ENCODE data around the gene RALA. TPM values are rescaled to one million over a fixed set of nuclear protein-coding genes. Genes with fewer than 3 reads are reported as not detected.

The RALA gene
- total RNA-seq, 1 experiment from 2014 or later, result 36.8 TPM

DNA sequence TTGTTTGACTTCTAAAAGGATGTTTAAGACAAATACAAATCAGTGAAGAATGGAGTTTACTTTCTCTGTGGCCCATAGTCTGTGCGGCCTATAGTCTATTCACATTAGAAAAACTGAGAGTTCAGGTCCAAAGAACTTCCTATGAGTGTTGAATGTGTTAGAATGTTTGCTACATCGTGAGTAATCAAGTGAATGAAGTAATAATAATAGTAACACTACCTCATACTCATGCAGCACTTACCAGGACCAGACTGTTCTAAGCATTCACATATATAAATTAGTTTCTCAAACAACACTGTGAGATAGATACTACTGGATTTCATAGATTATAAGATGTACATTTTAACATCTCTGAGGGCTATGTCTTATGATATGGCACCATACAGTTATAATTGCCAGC lies 70.4 kb downstream of the RALA start:
- no peaks in the 10 kb centered on the region for H3K4me1 ChIP-seq (replicated peaks; ENCODE audit: insufficient read depth)
- no peaks in the 10 kb centered on the region for H3K79me2 ChIP-seq (ENCODE audit: low read depth)
- H3F3A ChIP-seq (ENCODE audit: insufficient read depth, low read depth), result no peaks in the 10 kb centered on the region
- no peak overlapping the region for H3K4me3 ChIP-seq
- no peaks in the 10 kb centered on the region for H3K9me3 ChIP-seq (ENCODE audit: insufficient read depth, low read depth)
- no peak for DNase-seq
- no peaks in the 10 kb centered on the region for H4K20me1 ChIP-seq (ENCODE audit: insufficient read depth)
- H2AFZ ChIP-seq, result no peak overlapping the region
- POLR2A ChIA-PET (ENCODE audit: unreplicated experiment), result no interaction called here
- H3K27ac ChIP-seq, result no peak overlapping the region
- CTCF ChIA-PET, result no interaction called here
- H3K4me2 ChIP-seq, result no peak overlapping the region
- H3K9me2 ChIP-seq (ENCODE audit: insufficient read depth), result no peaks in the 10 kb centered on the region
- H3K36me3 ChIP-seq (ENCODE audit: low read depth), result peaks cover 21% of the 10 kb centered on the region; the same call in 1 of the 2 replicates
- intact Hi-C loops (cut with micrococcal nuclease; ENCODE audit: unreplicated experiment), result no loop called here
- no peak for TF ChIP-seq EZH2 (IDR thresholded peaks at IDR 0.05; ENCODE audit: low read depth)
- no peak for TF ChIP-seq CTCF (conservative IDR thresholded peaks at IDR 0.05)
- H3K27me3 ChIP-seq (ENCODE audit: insufficient read depth, low read depth), result no peaks in the 10 kb centered on the region
- no TSS peak for BruUV-seq (replicated peaks)

GRCh38 chr7:39695852-39696586 lies 72.6 kb downstream of the RALA start:
- CTCF ChIA-PET, result no interaction called here
- POLR2A ChIA-PET (ENCODE audit: unreplicated experiment), result interaction anchor here (0.7 kb wide), 1 partner anchor 519 kb away, joined by 6 read pairs; no protein-coding TSS in a partner anchor
- no peak overlapping the region for H3K4me3 ChIP-seq
- no peaks in the 10 kb centered on the region for H3K79me2 ChIP-seq (ENCODE audit: low read depth)
- no TSS peak for BruUV-seq (replicated peaks)
- no peak overlapping the region for H3K27ac ChIP-seq
- no peak overlapping the region for H2AFZ ChIP-seq
- TF ChIP-seq EZH2 (IDR thresholded peaks at IDR 0.05; ENCODE audit: low read depth) (no peak), CTCF (conservative IDR thresholded peaks at IDR 0.05) (no peak)
- H3K4me1 ChIP-seq (replicated peaks; ENCODE audit: insufficient read depth), result no peaks in the 10 kb centered on the region
- intact Hi-C loops (cut with micrococcal nuclease; ENCODE audit: unreplicated experiment), result no loop called here
- H3F3A ChIP-seq (ENCODE audit: insufficient read depth, low read depth), result no peaks in the 10 kb centered on the region
- no peak overlapping the region for H3K4me2 ChIP-seq
- no peak for DNase-seq
- peaks cover 16% of the 10 kb centered on the region; the same call in 1 of the 2 replicates for H3K36me3 ChIP-seq (ENCODE audit: low read depth)
- no peaks in the 10 kb centered on the region for H3K9me2 ChIP-seq (ENCODE audit: insufficient read depth)
- H3K27me3 ChIP-seq (ENCODE audit: insufficient read depth, low read depth), result no peaks in the 10 kb centered on the region
- no peaks in the 10 kb centered on the region for H4K20me1 ChIP-seq (ENCODE audit: insufficient read depth)
- H3K9me3 ChIP-seq (ENCODE audit: insufficient read depth, low read depth), result no peaks in the 10 kb centered on the region

- Histone ChIP-seq H3K4me1 (replicated peaks; ENCODE audit: insufficient read depth) (no peaks in the 10 kb centered on the region), H3K4me2 (no peak overlapping the region), H2AFZ (no peak overlapping the region), H3K79me2 (ENCODE audit: low read depth) (no peaks in the 10 kb centered on the region), H3K36me3 (ENCODE audit: low read depth) (peaks cover 16% of the 10 kb centered on the region; the same call in 1 of the 2 replicates), H3K27ac (no peak overlapping the region), H3F3A (ENCODE audit: insufficient read depth, low read depth) (no peaks in the 10 kb centered on the region), H3K9me2 (ENCODE audit: insufficient read depth) (no peaks in the 10 kb centered on the region), H4K20me1 (ENCODE audit: insufficient read depth) (no peaks in the 10 kb centered on the region), H3K4me3 (no peak overlapping the region), H3K9me3 (ENCODE audit: insufficient read depth, low read depth) (no peaks in the 10 kb centered on the region), H3K27me3 (ENCODE audit: insufficient read depth, low read depth) (no peaks in the 10 kb centered on the region)
- no TSS peak for BruUV-seq (replicated peaks)
- TF ChIP-seq EZH2 (IDR thresholded peaks at IDR 0.05; ENCODE audit: low read depth), result no peak
- no peak for TF ChIP-seq CTCF (conservative IDR thresholded peaks at IDR 0.05)
- intact Hi-C loops (cut with micrococcal nuclease; ENCODE audit: unreplicated experiment), result no loop called here
- ChIA-PET CTCF (interaction anchor here (1.3 kb wide), 1 partner anchor 116 kb away, joined by 4 read pairs; no protein-coding TSS in a partner anchor), POLR2A (ENCODE audit: unreplicated experiment) (no interaction called here)
- no peak for DNase-seq
These were observed 73.3 kb downstream of the RALA start for GRCh38 chr7:39696631-39697030.
